ENCODE data around the gene ADCY4. TPM values are rescaled to one million over a fixed set of nuclear protein-coding genes. Genes with fewer than 3 reads are reported as not detected.

ADCY4 gene
- total and polyA plus RNA-seq, 2 of the 13 experiments (the other 11 are each of a cell fraction or from before 2014, with no cell fraction given), result 0.03 TPM; not detected in 1

- no peak for TF ChIP-seq DZIP1 (CRISPR knock-in tag; IDR thresholded peaks at IDR 0.05)
- TF ChIP-seq ZGPAT (CRISPR knock-in tag; IDR thresholded peaks at IDR 0.05), result no peak
- TF ChIP-seq THAP11 (CRISPR knock-in tag; IDR thresholded peaks at IDR 0.05), result no peak
- no peak for TF ChIP-seq KMT2A (CRISPR knock-in tag; IDR thresholded peaks at IDR 0.05)
- TF ChIP-seq ATAD3A (CRISPR knock-in tag; IDR thresholded peaks at IDR 0.05), result no peak
- TF ChIP-seq TCF7L2 (IDR thresholded peaks at IDR 0.05; ENCODE audit: low read depth, low read length), result no peak
- TF ChIP-seq MAZ (IDR thresholded peaks at IDR 0.05; ENCODE audit: borderline replicate concordance, low read depth, low read length), result peak; percentile 12; the same call in 1 of the 2 replicates
- no peak for TF ChIP-seq MAZ (CRISPR knock-in tag; IDR thresholded peaks at IDR 0.05; ENCODE audit: low read depth)
- TF ChIP-seq ZFP90 (CRISPR knock-in tag; IDR thresholded peaks at IDR 0.05; ENCODE audit: borderline replicate concordance), result no peak
- no peak for TF ChIP-seq IRX3 (CRISPR knock-in tag; IDR thresholded peaks at IDR 0.05; ENCODE audit: borderline replicate concordance, low read depth)
- TF ChIP-seq POGZ (CRISPR knock-in tag; IDR thresholded peaks at IDR 0.05), result no peak
- no peak for TF ChIP-seq NR2F2 (IDR thresholded peaks at IDR 0.05; ENCODE audit: borderline replicate concordance, low read depth)
- TF ChIP-seq CTCF (CRISPR knock-in tag; IDR thresholded peaks at IDR 0.05), result no peak; the same call in 1 of the 2 replicates
- TF ChIP-seq ZBTB7B (CRISPR knock-in tag; IDR thresholded peaks at IDR 0.05), result no peak
- TF ChIP-seq ZKSCAN5 (CRISPR knock-in tag; IDR thresholded peaks at IDR 0.05), result no peak
- TF ChIP-seq GATAD2A (CRISPR knock-in tag; IDR thresholded peaks at IDR 0.05), result 0 out of 2 replicates have a peak, but pooled peaks have one; percentile 0
- TF ChIP-seq NFRKB (IDR thresholded peaks at IDR 0.05), result no peak
- TF ChIP-seq HOXA7 (CRISPR knock-in tag; IDR thresholded peaks at IDR 0.05), result no peak
- no peak for TF ChIP-seq GTF3A (CRISPR knock-in tag; conservative IDR thresholded peaks at IDR 0.05)
- TF ChIP-seq ZBTB7A (CRISPR knock-in tag; IDR thresholded peaks at IDR 0.05), result no peak
- no peak for TF ChIP-seq ZNF562 (CRISPR knock-in tag; IDR thresholded peaks at IDR 0.05; ENCODE audit: borderline replicate concordance)
- TF ChIP-seq ARNT (IDR thresholded peaks at IDR 0.05), result no peak
- TF ChIP-seq ZMYM3 (CRISPR knock-in tag; IDR thresholded peaks at IDR 0.05), result no peak
- no peak for TF ChIP-seq HOXA9 (CRISPR knock-in tag; IDR thresholded peaks at IDR 0.05; ENCODE audit: borderline replicate concordance)
- no peak for TF ChIP-seq ZNF709 (CRISPR knock-in tag; IDR thresholded peaks at IDR 0.05)
- TF ChIP-seq HDAC2 (CRISPR knock-in tag; IDR thresholded peaks at IDR 0.05), result no peak
- TF ChIP-seq ZNF484 (CRISPR knock-in tag; IDR thresholded peaks at IDR 0.05; ENCODE audit: borderline replicate concordance, low read depth), result no peak
- TF ChIP-seq RARG (CRISPR knock-in tag; IDR thresholded peaks at IDR 0.05; ENCODE audit: low read depth), result no peak
These were observed 32.8 kb upstream of the ADCY4 start, which contains the start of gene NFATC4 (continued) for GRCh38 chr14:24367514-24368211.

Data from HepG2 (cell line).